HepG2 (cell line): ENCODE data around the gene RBBP9. TPM values are rescaled to one million over a fixed set of nuclear protein-coding genes. Genes with fewer than 3 reads are reported as not detected.

Source experiments
- ATAC-seq: fragments of 200-7000 bp; cut with Tn5 transposase; 3 replicates; pipeline ENCODE4 v1.9.1; 2020; ENCODE audit warnings: mild to moderate bottlenecking, moderate library complexity
- BruUV-seq: library from RNA; stranded (reverse); fragments of 400-500 nt; replicated peaks from 2 replicates; lab custom pipeline; 2021; lab: Mats Ljungman, UMichigan
- CTCF ChIA-PET: fragments of 300-600 bp; formaldehyde crosslinking; extraction: SDS; loops from one replicate; lab custom pipeline; 2021; ENCODE audit warnings: low total read pairs, inconsistent platforms, low intra/inter-chr PET ratio; lab: Yijun Ruan, JAX
- POLR2A ChIA-PET: fragments of 350-600 bp; sonication (Branson Sonifier 250); formaldehyde crosslinking; loops from one replicate; lab custom pipeline; 2020; ENCODE audit warnings: antibody characterized with exemption, inconsistent platforms; lab: Yijun Ruan, JAX
- DNase-seq: peaks from one replicate; pipeline ENCODE4 v3.0.0-alpha.2; 2015; ENCODE audit warnings: low spot score
- FAIRE-seq: peaks from 3 replicates; lab custom pipeline; 2011; peaks lifted over from hg19 to GRCh38; lab: Jason Lieb, UNC
- H2AFZ ChIP-seq: one replicate; pipeline ENCODE4 v1.6.1; 2011; ENCODE audit warnings: low read length, inconsistent platforms
- H3K27ac ChIP-seq: fragments of 300-600 bp; 3 replicates; pipeline ENCODE4 v1.8.0; 2011; ENCODE audit warnings: mixed run types, mild to moderate bottlenecking, mixed read lengths, low read length, inconsistent platforms; ENCODE audit not compliant: insufficient read depth; ENCODE audit errors: extremely low read length
- H3K27me3 ChIP-seq, 2 experiments: fragments of 200-600 bp in 1 of 2; 2 replicates in 1 of 2; 3 replicates in 1 of 2; pipeline versions ENCODE4 v1.6.0 to v1.8.0; 2011; ENCODE audit warnings: low read length in 2 of 2, mild to moderate bottlenecking in 2 of 2, moderate library complexity in 2 of 2, inconsistent platforms in 1 of 2; ENCODE audit not compliant: insufficient read depth in 2 of 2, control insufficient read depth in 1 of 2
- H3K36me3 ChIP-seq, 2 experiments: fragments of 200-600 bp in 1 of 2; replicated peaks in 1 of 2; 2 replicates in 1 of 2; 3 replicates in 1 of 2; pipeline versions ENCODE4 v1.5.1 to v1.8.0; 2011; ENCODE audit warnings: low read length in 2 of 2, inconsistent platforms in 1 of 2; ENCODE audit not compliant: insufficient read depth in 2 of 2, control insufficient read depth in 1 of 2
- H3K4me1 ChIP-seq: 2 replicates; pipeline ENCODE4 v1.5.1; 2012; ENCODE audit warnings: low read length, inconsistent platforms; ENCODE audit not compliant: insufficient read depth
- H3K4me2 ChIP-seq: 2 replicates; pipeline ENCODE4 v1.6.0; 2011; ENCODE audit warnings: low read depth, low read length, inconsistent platforms
- H3K4me3 ChIP-seq, 3 experiments: fragments of 200-600 bp in 1 of 3; sonication (generic), shearing (Covaris generic) in 1 of 3; replicated peaks in 1 of 3; 2 replicates each; pipeline ENCODE4 v1.5.1; 2011 to 2016; ENCODE audit warnings: low read length in 3 of 3, inconsistent platforms in 2 of 3, low read depth in 2 of 3, mild to moderate bottlenecking in 2 of 3, control low read depth in 1 of 3, mixed read lengths in 1 of 3; ENCODE audit not compliant: insufficient read depth in 1 of 3
- H3K79me2 ChIP-seq: one replicate; pipeline ENCODE4 v1.6.1; 2011; ENCODE audit warnings: low read length, inconsistent platforms; ENCODE audit not compliant: insufficient read depth
- H3K9ac ChIP-seq: 2 replicates; pipeline ENCODE4 v1.6.0; 2011; ENCODE audit warnings: mild to moderate bottlenecking, low read depth, low read length, inconsistent platforms; ENCODE audit not compliant: insufficient read depth
- H3K9me3 ChIP-seq: 2 replicates; pipeline ENCODE4 v1.5.1; 2012; ENCODE audit warnings: mild to moderate bottlenecking, low read length
- H4K20me1 ChIP-seq: 2 replicates; pipeline ENCODE4 v1.6.0; 2011; ENCODE audit warnings: inconsistent platforms, mild to moderate bottlenecking, low read length, moderate library complexity; ENCODE audit not compliant: insufficient read depth
- GABPA ChIP-seq, 2 experiments: IDR thresholded peaks; 2 replicates each; pipeline ENCODE4 v1.6.1; 2011 to 2016; ENCODE audit warnings: low read depth in 2 of 2, low read length in 1 of 2, missing biosample characterization in 1 of 2, missing genetic modification characterization in 1 of 2
- ISL2 ChIP-seq: sonication (generic); formaldehyde crosslinking; IDR thresholded peaks from 2 replicates; pipeline ENCODE4 v1.5.0; 2020; ENCODE audit warnings: missing genetic modification reagents
- ZNF333 ChIP-seq: sonication (generic); formaldehyde crosslinking; IDR thresholded peaks from 2 replicates; pipeline ENCODE4 v1.4.0; 2020; ENCODE audit warnings: mild to moderate bottlenecking, missing genetic modification reagents, borderline replicate concordance
- ZNF337 ChIP-seq: sonication (generic); formaldehyde crosslinking; IDR thresholded peaks from 2 replicates; pipeline ENCODE4 v1.5.1; 2020; ENCODE audit warnings: missing genetic modification reagents, low read depth, mild to moderate bottlenecking, borderline replicate concordance
- ZNF564 ChIP-seq: sonication (generic); formaldehyde crosslinking; IDR thresholded peaks from 2 replicates; pipeline ENCODE4 v1.8.1; 2023; ENCODE audit warnings: mild to moderate bottlenecking, missing genetic modification reagents
- WGBS: methylation state at CpG from one replicate; pipeline ENCODE4 v1.1.6; 2017; ENCODE audit warnings: low lambda C conversion rate; 5-methylcytosine and 5-hydroxymethylcytosine counted together
- in situ Hi-C: cut with HindIII; loops from 2 replicates; pipeline ENCODE4 v1.10.0; 2017; ENCODE audit warnings: low pct_unique_long_range_greater_than_20kb; ENCODE audit not compliant: extremely low pct_ligation_motif_present
- intact Hi-C: fragments of 100-400 bp; cut with micrococcal nuclease; formaldehyde crosslinking; loops from one replicate; pipeline ENCODE4 v1.10.0; 2022; ENCODE audit not compliant: unreplicated experiment
- polyA plus RNA-seq, 8 experiments: library from polyadenylated mRNA; depleted of rRNA in 3 of 8; stranded (reverse) in 7 of 8; unstranded in 1 of 8; fragments of >200 nt; fragmentation: Illumina TruSeq in 4 of 8; extraction: Trizol in 4 of 8; gene quantifications; 2 replicates each; pipeline versions ENCODE4 v1.2.1 to v1.2.3, GENCODE V29; 2011 to 2016; ENCODE audit warnings: low read depth in 4 of 8, missing spikeins in 1 of 8, mixed read lengths in 1 of 8; ENCODE audit not compliant: insufficient read depth in 1 of 8
- total RNA-seq, 5 experiments: library from RNA; depleted of rRNA; stranded (reverse); fragments of >200 nt; fragmentation: Illumina TruSeq; extraction: Trizol; gene quantifications; 2 replicates each; pipeline ENCODE4 v1.2.3, GENCODE V29; 2016; ENCODE audit warnings: low read depth in 1 of 5
- TF ChIP-seq, protein P1 (sequence below): sonication (generic); formaldehyde crosslinking; IDR thresholded peaks from 2 replicates; pipeline ENCODE4 v1.9.0; 2022; ENCODE audit warnings: missing genetic modification reagents, mild to moderate bottlenecking, borderline replicate concordance
- TF ChIP-seq, protein P2 (sequence below): sonication (generic); formaldehyde crosslinking; IDR thresholded peaks from 2 replicates; pipeline ENCODE4 v1.4.0; 2020; ENCODE audit warnings: mild to moderate bottlenecking, missing genetic modification reagents, borderline replicate concordance
- TF ChIP-seq, protein P3 (sequence below): sonication (generic); formaldehyde crosslinking; IDR thresholded peaks from 2 replicates; pipeline ENCODE4 v1.4.0; 2020; ENCODE audit warnings: missing genetic modification reagents

Gene RBBP9
- total and polyA plus RNA-seq, 2 of the 13 experiments (the other 11 are each of a cell fraction or from before 2014, with no cell fraction given): 28.0 to 56.3 TPM

DNA sequence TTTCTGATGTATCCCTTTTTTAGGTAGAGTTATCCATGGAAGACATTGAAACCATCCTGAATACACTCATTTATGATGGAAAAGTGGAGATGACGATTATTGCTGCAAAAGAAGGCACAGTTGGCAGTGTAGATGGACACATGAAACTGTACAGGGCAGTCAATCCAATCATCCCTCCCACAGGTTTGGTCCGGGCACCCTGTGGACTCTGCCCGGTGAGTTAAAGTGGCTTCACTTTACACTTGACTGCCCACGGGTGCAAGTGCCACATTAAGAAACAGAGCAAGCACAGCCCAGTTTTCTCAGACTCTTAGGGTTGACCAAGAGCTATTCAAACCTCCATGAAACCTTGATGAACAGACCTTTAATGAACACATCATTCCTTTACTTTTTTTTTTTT lies 15.4 kb downstream of the RBBP9 start:
- POLR2A ChIA-PET: interaction anchor here (1.2 kb wide), 1 partner anchor 26 kb away, joined by 5 read pairs; the partner anchor contains the start of gene SEC23B
- H3K4me1 ChIP-seq: peaks cover 15% of the 10 kb centered on the region
- BruUV-seq: no TSS peak
- 98% methylated on average over 4 of the region's 4 CpGs for WGBS
- no peak overlapping the region for H3K4me2 ChIP-seq
- no peak overlapping the region for H3K27ac ChIP-seq
- H3K9me3 ChIP-seq: no peaks in the 10 kb centered on the region
- in situ Hi-C loops: no loop called here
- peaks cover 24 to 66% of the 10 kb centered on the region in 2 experiments for H3K36me3 ChIP-seq
- FAIRE-seq (no peak), ATAC-seq (no peak), DNase-seq (no peak)
- TF ChIP-seq ZNF337 (CRISPR knock-in tag) (no peak), ZNF333 (CRISPR knock-in tag) (no peak), GABPA (IDR thresholded peaks at IDR 0.05; ENCODE audit: low read depth, low read length) (no peak), GABPA (CRISPR knock-in tag; IDR thresholded peaks at IDR 0.05; ENCODE audit: low read depth) (no peak), ISL2 (CRISPR knock-in tag) (no peak), ZNF564 (CRISPR knock-in tag) (no peak)
- TF ChIP-seq, protein P1, sequence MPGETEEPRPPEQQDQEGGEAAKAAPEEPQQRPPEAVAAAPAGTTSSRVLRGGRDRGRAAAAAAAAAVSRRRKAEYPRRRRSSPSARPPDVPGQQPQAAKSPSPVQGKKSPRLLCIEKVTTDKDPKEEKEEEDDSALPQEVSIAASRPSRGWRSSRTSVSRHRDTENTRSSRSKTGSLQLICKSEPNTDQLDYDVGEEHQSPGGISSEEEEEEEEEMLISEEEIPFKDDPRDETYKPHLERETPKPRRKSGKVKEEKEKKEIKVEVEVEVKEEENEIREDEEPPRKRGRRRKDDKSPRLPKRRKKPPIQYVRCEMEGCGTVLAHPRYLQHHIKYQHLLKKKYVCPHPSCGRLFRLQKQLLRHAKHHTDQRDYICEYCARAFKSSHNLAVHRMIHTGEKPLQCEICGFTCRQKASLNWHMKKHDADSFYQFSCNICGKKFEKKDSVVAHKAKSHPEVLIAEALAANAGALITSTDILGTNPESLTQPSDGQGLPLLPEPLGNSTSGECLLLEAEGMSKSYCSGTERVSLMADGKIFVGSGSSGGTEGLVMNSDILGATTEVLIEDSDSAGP (CRISPR knock-in tag): no peak
- TF ChIP-seq, protein P2, sequence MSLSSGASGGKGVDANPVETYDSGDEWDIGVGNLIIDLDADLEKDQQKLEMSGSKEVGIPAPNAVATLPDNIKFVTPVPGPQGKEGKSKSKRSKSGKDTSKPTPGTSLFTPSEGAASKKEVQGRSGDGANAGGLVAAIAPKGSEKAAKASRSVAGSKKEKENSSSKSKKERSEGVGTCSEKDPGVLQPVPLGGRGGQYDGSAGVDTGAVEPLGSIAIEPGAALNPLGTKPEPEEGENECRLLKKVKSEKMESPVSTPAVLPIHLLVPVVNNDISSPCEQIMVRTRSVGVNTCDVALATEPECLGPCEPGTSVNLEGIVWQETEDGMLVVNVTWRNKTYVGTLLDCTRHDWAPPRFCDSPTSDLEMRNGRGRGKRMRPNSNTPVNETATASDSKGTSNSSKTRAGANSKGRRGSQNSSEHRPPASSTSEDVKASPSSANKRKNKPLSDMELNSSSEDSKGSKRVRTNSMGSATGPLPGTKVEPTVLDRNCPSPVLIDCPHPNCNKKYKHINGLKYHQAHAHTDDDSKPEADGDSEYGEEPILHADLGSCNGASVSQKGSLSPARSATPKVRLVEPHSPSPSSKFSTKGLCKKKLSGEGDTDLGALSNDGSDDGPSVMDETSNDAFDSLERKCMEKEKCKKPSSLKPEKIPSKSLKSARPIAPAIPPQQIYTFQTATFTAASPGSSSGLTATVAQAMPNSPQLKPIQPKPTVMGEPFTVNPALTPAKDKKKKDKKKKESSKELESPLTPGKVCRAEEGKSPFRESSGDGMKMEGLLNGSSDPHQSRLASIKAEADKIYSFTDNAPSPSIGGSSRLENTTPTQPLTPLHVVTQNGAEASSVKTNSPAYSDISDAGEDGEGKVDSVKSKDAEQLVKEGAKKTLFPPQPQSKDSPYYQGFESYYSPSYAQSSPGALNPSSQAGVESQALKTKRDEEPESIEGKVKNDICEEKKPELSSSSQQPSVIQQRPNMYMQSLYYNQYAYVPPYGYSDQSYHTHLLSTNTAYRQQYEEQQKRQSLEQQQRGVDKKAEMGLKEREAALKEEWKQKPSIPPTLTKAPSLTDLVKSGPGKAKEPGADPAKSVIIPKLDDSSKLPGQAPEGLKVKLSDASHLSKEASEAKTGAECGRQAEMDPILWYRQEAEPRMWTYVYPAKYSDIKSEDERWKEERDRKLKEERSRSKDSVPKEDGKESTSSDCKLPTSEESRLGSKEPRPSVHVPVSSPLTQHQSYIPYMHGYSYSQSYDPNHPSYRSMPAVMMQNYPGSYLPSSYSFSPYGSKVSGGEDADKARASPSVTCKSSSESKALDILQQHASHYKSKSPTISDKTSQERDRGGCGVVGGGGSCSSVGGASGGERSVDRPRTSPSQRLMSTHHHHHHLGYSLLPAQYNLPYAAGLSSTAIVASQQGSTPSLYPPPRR (CRISPR knock-in tag): no peak
- TF ChIP-seq, protein P3, sequence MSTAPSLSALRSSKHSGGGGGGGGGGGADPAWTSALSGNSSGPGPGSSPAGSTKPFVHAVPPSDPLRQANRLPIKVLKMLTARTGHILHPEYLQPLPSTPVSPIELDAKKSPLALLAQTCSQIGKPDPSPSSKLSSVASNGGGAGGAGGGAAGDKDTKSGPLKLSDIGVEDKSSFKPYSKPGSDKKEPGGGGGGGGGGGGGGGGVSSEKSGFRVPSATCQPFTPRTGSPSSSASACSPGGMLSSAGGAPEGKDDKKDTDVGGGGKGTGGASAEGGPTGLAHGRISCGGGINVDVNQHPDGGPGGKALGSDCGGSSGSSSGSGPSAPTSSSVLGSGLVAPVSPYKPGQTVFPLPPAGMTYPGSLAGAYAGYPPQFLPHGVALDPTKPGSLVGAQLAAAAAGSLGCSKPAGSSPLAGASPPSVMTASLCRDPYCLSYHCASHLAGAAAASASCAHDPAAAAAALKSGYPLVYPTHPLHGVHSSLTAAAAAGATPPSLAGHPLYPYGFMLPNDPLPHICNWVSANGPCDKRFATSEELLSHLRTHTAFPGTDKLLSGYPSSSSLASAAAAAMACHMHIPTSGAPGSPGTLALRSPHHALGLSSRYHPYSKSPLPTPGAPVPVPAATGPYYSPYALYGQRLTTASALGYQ (CRISPR knock-in tag): no peak
- H3K4me3 ChIP-seq: no peak overlapping the region
- H2AFZ ChIP-seq: no peak overlapping the region
- intact Hi-C loops: no loop called here
- no peaks in the 10 kb centered on the region for H4K20me1 ChIP-seq
- H3K79me2 ChIP-seq: no peaks in the 10 kb centered on the region
- CTCF ChIA-PET: no interaction called here
- no peak overlapping the region for H3K9ac ChIP-seq
- H3K27me3 ChIP-seq: no peaks in the 10 kb centered on the region
